Measurements from ENCODE around the gene EGFL6. TPM values are rescaled to one million over a fixed set of nuclear protein-coding genes. Genes with fewer than 3 reads are reported as not detected.

EGFL6 gene
- total RNA-seq, 1 experiment from 2014 or later, result not detected

- Histone ChIP-seq H3K4me1 (no peaks in the 10 kb centered on the region), H3K27me3 (no peaks in the 10 kb centered on the region), H3K9me3 (replicated peaks) (no peaks in the 10 kb centered on the region), H3K27ac (no peak overlapping the region), H3K4me3 (no peak overlapping the region), H3K36me3 (no peaks in the 10 kb centered on the region)
- no peak for DNase-seq
Measured at GRCh38 chrX:13570261-13570605, 832 bp downstream of the EGFL6 start.

- Histone ChIP-seq H3K27ac (no peak overlapping the region), H3K36me3 (no peaks in the 10 kb centered on the region), H3K4me3 (no peak overlapping the region), H3K4me1 (no peaks in the 10 kb centered on the region), H3K9me3 (replicated peaks) (no peaks in the 10 kb centered on the region), H3K27me3 (no peaks in the 10 kb centered on the region)
- DNase-seq, result no peak
Measured at GRCh38 chrX:13571136-13571535, 1.7 kb downstream of the EGFL6 start.

- H3K4me1 ChIP-seq, result no peaks in the 10 kb centered on the region
- H3K27ac ChIP-seq, result no peak overlapping the region
- H3K9me3 ChIP-seq (replicated peaks), result no peaks in the 10 kb centered on the region
- H3K27me3 ChIP-seq, result no peaks in the 10 kb centered on the region
- no peak overlapping the region for H3K4me3 ChIP-seq
- DNase-seq, result no peak
- no peaks in the 10 kb centered on the region for H3K36me3 ChIP-seq
Measured at GRCh38 chrX:13574600-13574999, 5.2 kb downstream of the EGFL6 start.

GRCh38 chrX:13579661-13580060, 10.3 kb downstream of the EGFL6 start:
- Histone ChIP-seq H3K27me3 (no peaks in the 10 kb centered on the region), H3K4me3 (no peak overlapping the region), H3K27ac (no peak overlapping the region), H3K4me1 (no peaks in the 10 kb centered on the region), H3K9me3 (replicated peaks) (no peaks in the 10 kb centered on the region), H3K36me3 (no peaks in the 10 kb centered on the region)
- DNase-seq, result no peak

DNA sequence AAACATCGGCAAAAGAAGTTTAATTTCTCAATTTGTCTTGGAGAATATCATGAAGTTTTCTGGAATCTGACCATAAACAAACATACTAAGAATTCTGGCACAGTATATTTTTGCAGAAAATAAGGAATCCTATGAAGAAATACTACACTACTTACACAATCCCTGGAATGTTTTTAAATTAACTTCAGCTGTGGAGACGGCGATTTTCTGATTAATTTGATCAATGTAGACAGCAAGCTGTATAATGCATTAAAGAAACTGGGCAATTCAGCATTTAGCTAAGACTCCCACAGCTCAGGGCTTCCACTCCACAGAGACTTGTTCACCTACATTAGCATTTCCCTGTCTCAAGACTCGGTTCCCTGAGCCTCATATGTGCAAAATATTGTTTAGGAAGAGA, 12.2 kb downstream of the EGFL6 start:
- H3K4me1 ChIP-seq, result no peaks in the 10 kb centered on the region
- no peak for DNase-seq
- H3K36me3 ChIP-seq, result no peaks in the 10 kb centered on the region
- H3K27me3 ChIP-seq, result no peaks in the 10 kb centered on the region
- no peak overlapping the region for H3K27ac ChIP-seq
- H3K4me3 ChIP-seq, result no peak overlapping the region
- H3K9me3 ChIP-seq (replicated peaks), result no peaks in the 10 kb centered on the region

DNA sequence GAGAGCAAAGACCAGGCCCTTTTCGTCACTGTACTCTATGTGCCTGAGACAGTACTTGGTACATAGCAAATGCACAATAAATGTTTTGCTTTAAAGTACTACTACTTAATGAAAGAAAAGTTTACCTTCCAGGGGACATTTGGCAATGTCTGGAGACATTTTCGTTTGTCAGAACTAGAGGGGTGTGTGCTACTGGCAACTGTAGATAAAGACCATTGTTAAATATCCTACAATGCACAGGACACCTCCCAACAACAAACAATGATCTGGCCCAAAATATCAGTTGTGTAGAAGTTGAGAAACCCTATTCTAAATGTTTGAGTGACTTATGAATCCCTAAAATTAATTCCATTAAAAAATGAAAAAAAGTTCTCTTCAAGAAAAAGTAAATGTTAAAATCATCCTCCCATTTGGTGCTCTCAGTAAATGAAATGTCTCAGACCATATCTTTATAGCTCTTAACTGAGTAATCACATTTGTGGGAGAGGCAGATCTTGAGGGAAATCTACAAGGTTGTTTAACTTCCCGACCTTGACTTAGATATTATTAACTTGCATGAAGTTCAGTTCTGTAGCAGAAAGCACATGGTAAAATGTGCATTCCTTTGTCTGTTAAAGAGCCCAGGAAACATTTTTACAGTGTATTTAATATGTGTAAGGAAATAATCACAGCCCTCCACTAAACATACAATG, 18.5 kb downstream of the EGFL6 start:
- Histone ChIP-seq H3K27me3 (peaks cover 6% of the 10 kb centered on the region; the same call in 1 of the 2 replicates), H3K4me1 (no peaks in the 10 kb centered on the region), H3K4me3 (no peak overlapping the region), H3K27ac (no peak overlapping the region), H3K36me3 (no peaks in the 10 kb centered on the region), H3K9me3 (replicated peaks) (no peaks in the 10 kb centered on the region)
- DNase-seq, result no peak

DNA sequence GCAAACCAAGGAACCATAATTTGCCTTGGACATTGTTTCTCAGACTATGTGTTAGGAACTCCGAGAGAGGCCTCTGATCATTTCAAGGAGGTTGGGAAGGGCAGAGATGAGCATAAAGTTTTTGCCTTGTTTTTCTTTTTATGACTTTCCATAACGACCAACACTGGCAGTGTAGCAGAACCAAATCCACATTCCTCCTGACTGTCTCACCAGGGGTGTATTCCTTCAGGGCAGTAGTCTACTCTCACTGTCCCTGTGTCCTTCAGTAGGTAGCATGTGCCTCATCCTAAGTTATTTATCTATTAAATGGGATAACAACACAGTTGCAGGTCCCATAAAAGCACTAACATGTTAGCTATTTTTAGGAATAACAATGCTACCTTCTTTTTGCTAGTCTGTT, 20.8 kb downstream of the EGFL6 start:
- Histone ChIP-seq H3K4me1 (no peaks in the 10 kb centered on the region), H3K4me3 (no peak overlapping the region), H3K36me3 (no peaks in the 10 kb centered on the region), H3K9me3 (replicated peaks) (no peaks in the 10 kb centered on the region), H3K27ac (no peak overlapping the region), H3K27me3 (peaks cover 6% of the 10 kb centered on the region; the same call in 1 of the 2 replicates)
- no peak for DNase-seq

- no peak overlapping the region for H3K27ac ChIP-seq
- H3K9me3 ChIP-seq (replicated peaks), result no peaks in the 10 kb centered on the region
- H3K4me1 ChIP-seq, result no peaks in the 10 kb centered on the region
- H3K4me3 ChIP-seq, result no peak overlapping the region
- H3K36me3 ChIP-seq, result no peaks in the 10 kb centered on the region
- DNase-seq, result no peak
- H3K27me3 ChIP-seq, result peaks cover 6% of the 10 kb centered on the region; the same call in 1 of the 2 replicates
Measured at GRCh38 chrX:13590914-13591313, 21.5 kb downstream of the EGFL6 start.

DNA sequence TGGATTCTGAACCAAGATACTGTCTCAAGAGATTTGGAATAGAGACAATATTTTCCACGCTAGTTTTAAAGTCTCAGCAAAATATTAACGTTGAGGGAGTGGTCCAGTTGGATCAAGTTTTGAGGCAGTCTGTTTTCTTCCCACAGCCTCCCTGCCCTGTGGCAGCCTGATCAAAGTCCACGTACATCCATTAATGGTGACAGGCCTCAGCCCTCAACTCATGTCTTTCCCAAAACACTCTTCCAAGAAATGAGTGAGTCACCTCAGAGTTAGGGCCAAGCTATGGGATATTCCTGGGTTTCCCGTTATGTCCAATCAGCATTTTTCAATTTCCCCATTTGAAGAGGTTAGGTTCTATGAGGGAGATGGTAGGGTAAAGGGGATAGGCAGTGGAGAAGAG, 28.5 kb downstream of the EGFL6 start:
- Histone ChIP-seq H3K4me3 (no peak overlapping the region), H3K36me3 (no peaks in the 10 kb centered on the region), H3K4me1 (no peaks in the 10 kb centered on the region), H3K27me3 (no peaks in the 10 kb centered on the region), H3K9me3 (replicated peaks) (no peaks in the 10 kb centered on the region; the same call in 1 of the 2 replicates), H3K27ac (no peak overlapping the region)
- DNase-seq, result no peak

DNA sequence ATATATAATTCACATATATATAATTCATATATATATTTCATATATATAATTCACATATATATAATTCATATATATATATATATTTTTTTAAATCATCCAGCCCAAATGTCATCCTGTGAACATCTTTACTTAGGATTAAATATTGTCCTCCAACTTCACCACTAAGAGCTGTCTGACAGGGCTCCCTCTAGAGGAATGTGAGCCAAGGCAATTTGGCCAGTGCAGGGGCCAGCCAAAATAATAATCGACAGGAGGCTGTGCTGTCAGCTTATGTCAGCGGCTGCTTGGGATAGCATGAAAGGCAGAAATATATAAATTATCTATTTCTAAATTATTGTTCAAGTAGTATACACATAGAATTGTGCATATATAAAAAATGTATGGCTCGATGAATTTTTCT, 29.5 kb downstream of the EGFL6 start:
- Histone ChIP-seq H3K36me3 (no peaks in the 10 kb centered on the region), H3K4me1 (no peaks in the 10 kb centered on the region), H3K27ac (no peak overlapping the region), H3K4me3 (no peak overlapping the region), H3K27me3 (no peaks in the 10 kb centered on the region), H3K9me3 (replicated peaks) (no peaks in the 10 kb centered on the region; the same call in 1 of the 2 replicates)
- DNase-seq, result peak in 1 of 2 experiments; percentile 10

DNA sequence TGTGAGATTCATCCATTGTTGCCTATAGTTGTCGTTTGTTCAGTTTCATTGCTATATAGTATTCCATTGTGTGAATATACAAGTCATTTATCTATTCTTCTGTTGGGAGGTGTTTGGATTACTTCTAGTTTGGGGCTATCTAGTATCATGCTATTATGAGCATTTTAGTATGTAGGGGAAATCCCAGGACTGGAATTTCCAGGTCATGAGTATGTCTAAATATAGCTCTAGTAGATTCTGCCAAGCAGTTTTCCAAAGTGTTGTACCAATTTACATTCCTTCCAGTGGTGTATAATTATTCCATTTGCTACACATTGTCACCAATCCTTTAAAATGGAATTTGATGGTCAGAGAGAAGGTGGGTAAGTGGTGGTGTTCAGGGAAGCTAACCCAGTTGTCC, 30.1 kb downstream of the EGFL6 start:
- Histone ChIP-seq H3K9me3 (replicated peaks) (no peaks in the 10 kb centered on the region; the same call in 1 of the 2 replicates), H3K4me1 (no peaks in the 10 kb centered on the region), H3K4me3 (no peak overlapping the region), H3K36me3 (no peaks in the 10 kb centered on the region), H3K27ac (no peak overlapping the region), H3K27me3 (no peaks in the 10 kb centered on the region)
- no peak for DNase-seq

- Histone ChIP-seq H3K36me3 (no peaks in the 10 kb centered on the region), H3K27me3 (no peaks in the 10 kb centered on the region), H3K27ac (no peak overlapping the region), H3K4me3 (no peak overlapping the region), H3K4me1 (no peaks in the 10 kb centered on the region), H3K9me3 (replicated peaks) (peaks cover 3% of the 10 kb centered on the region; the same call in 1 of the 2 replicates)
- no peak for DNase-seq
Measured at GRCh38 chrX:13605611-13606010, 36.2 kb downstream of the EGFL6 start.

- no peaks in the 10 kb centered on the region for H3K27me3 ChIP-seq
Measured at GRCh38 chrX:13607331-13607995, 38.1 kb downstream of the EGFL6 start.

GRCh38 chrX:13607996-13608365, 38.6 kb downstream of the EGFL6 start:
- Histone ChIP-seq H3K36me3 (no peaks in the 10 kb centered on the region), H3K4me1 (no peaks in the 10 kb centered on the region), H3K27me3 (no peaks in the 10 kb centered on the region), H3K4me3 (no peak overlapping the region), H3K9me3 (replicated peaks) (0 out of 2 replicates have a peak, but pooled peaks cover 3% of the 10 kb centered on the region), H3K27ac (no peak overlapping the region)
- DNase-seq, result no peak

More at GRCh38 chrX:13607331-13607995, 38.1 kb downstream of the EGFL6 start:
- Histone ChIP-seq H3K36me3 (no peaks in the 10 kb centered on the region), H3K4me1 (no peaks in the 10 kb centered on the region), H3K4me3 (no peak overlapping the region), H3K9me3 (replicated peaks) (peaks cover 3% of the 10 kb centered on the region; the same call in 1 of the 2 replicates), H3K27ac (no peak overlapping the region)
- DNase-seq, result no peak

DNA sequence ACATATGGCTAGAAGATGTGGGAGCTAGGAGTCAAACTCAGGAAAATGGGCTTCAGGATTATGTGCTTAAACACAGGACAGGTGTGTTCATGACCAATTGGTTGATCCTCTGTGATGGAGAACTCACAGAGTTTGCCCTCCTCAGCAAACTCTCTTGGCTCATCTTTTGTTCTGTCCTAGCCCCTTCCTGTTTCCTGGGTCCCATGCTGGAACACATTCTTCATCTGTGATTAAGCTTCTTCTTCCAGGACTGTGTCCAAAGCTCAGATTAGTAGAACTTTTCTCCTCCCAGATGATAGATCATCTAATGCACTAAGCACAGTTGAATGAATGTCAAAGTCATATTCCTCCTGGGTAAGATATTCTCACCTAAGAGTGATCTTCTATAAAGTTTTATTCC, 44.8 kb downstream of the EGFL6 start:
- Histone ChIP-seq H3K27ac (no peak overlapping the region), H3K9me3 (replicated peaks) (no peaks in the 10 kb centered on the region), H3K27me3 (no peaks in the 10 kb centered on the region), H3K4me3 (no peak overlapping the region), H3K36me3 (no peaks in the 10 kb centered on the region), H3K4me1 (no peaks in the 10 kb centered on the region)
- DNase-seq, result no peak

- H3K4me3 ChIP-seq, result no peak overlapping the region
- H3K9me3 ChIP-seq (replicated peaks), result no peaks in the 10 kb centered on the region
- no peaks in the 10 kb centered on the region for H3K36me3 ChIP-seq
- no peaks in the 10 kb centered on the region for H3K27me3 ChIP-seq
- H3K27ac ChIP-seq, result no peak overlapping the region
- no peak for DNase-seq
- H3K4me1 ChIP-seq, result no peaks in the 10 kb centered on the region
Measured at GRCh38 chrX:13620207-13620606, 50.8 kb downstream of the EGFL6 start.

Measured in SJCRH30 (cell line).